ENCODE results near the gene UMPS. TPM values are rescaled to one million over a fixed set of nuclear protein-coding genes. Genes with fewer than 3 reads are reported as not detected.

Gene UMPS
- polyA plus RNA-seq, 6 donors from 2014 or later: 10.9 to 28.7 (median 23.9) TPM

GRCh38 chr3:124761935-124762660, 31.8 kb downstream of the UMPS start:
- no peak overlapping the region for H3K4me3 Mint-ChIP-seq
- DNase-seq: no peak
- no peaks in the 10 kb centered on the region for H3K9me3 Mint-ChIP-seq
- ATAC-seq (ENCODE audit: low read depth in 2 of 2): no peak
- H3K27ac Mint-ChIP-seq: no peak overlapping the region
- no peaks in the 10 kb centered on the region for H3K36me3 Mint-ChIP-seq
- H3K4me1 Mint-ChIP-seq: peaks cover 4 to 7% (median 5%) of the 10 kb centered on the region in 3 donors
- H3K27me3 Mint-ChIP-seq: peaks cover 0 to 40% (median 28%) of the 10 kb centered on the region in 3 donors

GRCh38 chr3:124762661-124763011, 32.4 kb downstream of the UMPS start:
- DNase-seq (no peak), ATAC-seq (ENCODE audit: low read depth in 2 of 2) (no peak)
- Mint-ChIP-seq H3K36me3 (no peaks in the 10 kb centered on the region), H3K4me3 (no peak overlapping the region), H3K9me3 (no peaks in the 10 kb centered on the region), H3K27ac (no peak overlapping the region), H3K4me1 (peaks cover 4 to 7% (median 5%) of the 10 kb centered on the region in 3 donors), H3K27me3 (peaks cover 0 to 35% (median 26%) of the 10 kb centered on the region in 3 donors)

- H3K36me3 Mint-ChIP-seq: no peaks in the 10 kb centered on the region
- no peaks in the 10 kb centered on the region for H3K9me3 Mint-ChIP-seq
- peaks cover 0 to 37% (median 24%) of the 10 kb centered on the region in 3 donors for H3K27me3 Mint-ChIP-seq
- no peak overlapping the region for H3K4me3 Mint-ChIP-seq
- DNase-seq: no peak
- H3K4me1 Mint-ChIP-seq: peaks cover 4 to 7% (median 5%) of the 10 kb centered on the region in 3 donors
- no peak for ATAC-seq (ENCODE audit: low read depth in 2 of 2)
- no peak overlapping the region for H3K27ac Mint-ChIP-seq
These were observed 33.0 kb downstream of the UMPS start for GRCh38 chr3:124763206-124763605.

- peaks cover 4 to 7% (median 5%) of the 10 kb centered on the region in 3 donors for H3K4me1 Mint-ChIP-seq
- DNase-seq (no peak), ATAC-seq (ENCODE audit: low read depth in 2 of 2) (no peak)
- H3K27me3 Mint-ChIP-seq: peaks cover 0 to 42% (median 24%) of the 10 kb centered on the region in 3 donors
- H3K36me3 Mint-ChIP-seq: no peaks in the 10 kb centered on the region
- no peaks in the 10 kb centered on the region for H3K9me3 Mint-ChIP-seq
- no peak overlapping the region for H3K27ac Mint-ChIP-seq
- no peak overlapping the region for H3K4me3 Mint-ChIP-seq
These were observed 33.5 kb downstream of the UMPS start for GRCh38 chr3:124763644-124764358.

GRCh38 chr3:124764746-124765145, 34.5 kb downstream of the UMPS start:
- Mint-ChIP-seq H3K9me3 (no peaks in the 10 kb centered on the region), H3K27me3 (peaks cover 3 to 41% (median 24%) of the 10 kb centered on the region in 3 donors), H3K27ac (no peak overlapping the region), H3K4me3 (no peak overlapping the region), H3K4me1 (peaks cover 4 to 7% (median 5%) of the 10 kb centered on the region in 3 donors), H3K36me3 (no peaks in the 10 kb centered on the region)
- ATAC-seq (ENCODE audit: low read depth in 2 of 2) (no peak), DNase-seq (no peak)

- no peak for ATAC-seq (ENCODE audit: low read depth in 2 of 2)
- Mint-ChIP-seq H3K4me1 (peaks cover 4 to 7% (median 5%) of the 10 kb centered on the region in 3 donors), H3K4me3 (peak overlapping the region in 1 of 8 donors; percentile 35), H3K9me3 (no peaks in the 10 kb centered on the region), H3K36me3 (no peaks in the 10 kb centered on the region), H3K27ac (peak overlapping the region in 1 of 6 donors; percentile 11), H3K27me3 (peaks cover 7 to 38% (median 29%) of the 10 kb centered on the region in 3 donors)
- no peak for DNase-seq
These were observed 35.1 kb downstream of the UMPS start for GRCh38 chr3:124765197-124765840.

- Mint-ChIP-seq H3K4me1 (peaks cover under 1 to 4% (median 2%) of the 10 kb centered on the region in 3 donors), H3K4me3 (no peak overlapping the region), H3K36me3 (no peaks in the 10 kb centered on the region), H3K9me3 (no peaks in the 10 kb centered on the region), H3K27ac (peak overlapping the region in 2 of 6 donors; percentile 15 to 31), H3K27me3 (peaks cover 7 to 41% (median 26%) of the 10 kb centered on the region in 3 donors)
- ATAC-seq (ENCODE audit: low read depth in 2 of 2): no peak
- DNase-seq: no peak
These were observed 36.2 kb downstream of the UMPS start for GRCh38 chr3:124766113-124767095.

- no peak for ATAC-seq (ENCODE audit: low read depth in 2 of 2)
- H3K9me3 Mint-ChIP-seq: no peaks in the 10 kb centered on the region
These were observed 37.0 kb downstream of the UMPS start for GRCh38 chr3:124767264-124767663.

GRCh38 chr3:124767691-124768090, 37.4 kb downstream of the UMPS start:
- no peak overlapping the region for H3K27ac Mint-ChIP-seq
- DNase-seq (no peak), ATAC-seq (ENCODE audit: low read depth in 2 of 2) (no peak)
- peaks cover 12 to 51% (median 30%) of the 10 kb centered on the region in 3 donors for H3K27me3 Mint-ChIP-seq
- H3K4me3 Mint-ChIP-seq: no peak overlapping the region
- H3K36me3 Mint-ChIP-seq: no peaks in the 10 kb centered on the region
- H3K4me1 Mint-ChIP-seq: no peaks in the 10 kb centered on the region
- no peaks in the 10 kb centered on the region for H3K9me3 Mint-ChIP-seq

More at GRCh38 chr3:124767264-124767663, 37.0 kb downstream of the UMPS start:
- Mint-ChIP-seq H3K36me3 (no peaks in the 10 kb centered on the region), H3K27ac (no peak overlapping the region), H3K27me3 (peaks cover 12 to 47% (median 28%) of the 10 kb centered on the region in 3 donors), H3K4me1 (no peaks in the 10 kb centered on the region), H3K4me3 (no peak overlapping the region)
- no peak for DNase-seq

DNA sequence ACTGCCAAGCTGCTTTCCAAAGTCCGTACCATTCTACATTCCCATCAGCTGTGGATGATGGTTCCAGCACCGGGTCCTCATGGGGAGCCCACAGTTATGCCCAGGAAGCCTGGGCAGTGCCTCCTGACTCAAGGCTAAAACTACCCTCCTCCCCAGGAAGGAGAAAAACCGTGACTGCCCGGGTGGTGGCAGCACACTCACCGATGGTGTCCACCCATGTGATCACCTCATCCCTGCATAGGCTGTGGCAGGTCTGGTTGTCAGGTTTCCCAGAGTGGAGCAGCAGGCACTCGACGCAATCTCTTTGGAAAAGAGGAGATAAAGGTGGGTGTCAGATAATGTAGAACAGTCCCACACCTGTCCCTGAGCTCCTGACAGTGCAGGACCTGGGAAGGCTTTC, 38.6 kb downstream of the UMPS start:
- H3K27ac Mint-ChIP-seq: no peak overlapping the region
- DNase-seq (no peak), ATAC-seq (ENCODE audit: low read depth in 2 of 2) (no peak)
- H3K4me3 Mint-ChIP-seq: no peak overlapping the region
- H3K9me3 Mint-ChIP-seq: no peaks in the 10 kb centered on the region
- peaks cover 12 to 58% (median 37%) of the 10 kb centered on the region in 3 donors for H3K27me3 Mint-ChIP-seq
- no peaks in the 10 kb centered on the region for H3K36me3 Mint-ChIP-seq
- no peaks in the 10 kb centered on the region for H3K4me1 Mint-ChIP-seq

DNA sequence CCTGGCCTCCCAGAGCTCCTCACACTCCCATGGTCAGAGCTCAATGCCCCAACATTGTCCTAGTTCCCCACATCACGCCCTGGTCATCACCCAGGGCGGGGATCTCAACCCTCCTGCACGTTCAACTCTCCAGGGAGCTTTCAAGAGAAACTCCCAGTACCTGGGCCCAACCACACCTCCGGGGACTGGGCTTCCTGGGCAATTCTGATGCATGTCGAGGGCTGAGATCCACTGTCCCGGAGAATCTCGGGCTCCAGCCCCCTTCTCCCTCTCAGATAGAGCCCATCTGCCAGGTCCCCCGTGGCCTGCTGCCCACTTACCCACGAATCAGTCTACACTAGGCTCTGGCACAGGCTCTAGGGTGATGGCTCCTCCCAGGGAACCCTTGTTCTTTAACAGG, 39.2 kb downstream of the UMPS start:
- DNase-seq: no peak
- H3K9me3 Mint-ChIP-seq: no peaks in the 10 kb centered on the region
- no peaks in the 10 kb centered on the region for H3K4me1 Mint-ChIP-seq
- H3K36me3 Mint-ChIP-seq: no peaks in the 10 kb centered on the region
- no peak for ATAC-seq (ENCODE audit: low read depth in 2 of 2)
- no peak overlapping the region for H3K4me3 Mint-ChIP-seq
- peaks cover 12 to 65% (median 38%) of the 10 kb centered on the region in 3 donors for H3K27me3 Mint-ChIP-seq
- no peak overlapping the region for H3K27ac Mint-ChIP-seq

GRCh38 chr3:124770336-124771082, 40.3 kb downstream of the UMPS start:
- ATAC-seq (ENCODE audit: low read depth in 2 of 2): no peak
- Mint-ChIP-seq H3K4me3 (no peak overlapping the region), H3K27ac (peak overlapping the region in 1 of 6 donors; percentile 61), H3K9me3 (no peaks in the 10 kb centered on the region), H3K27me3 (peaks cover 12 to 64% (median 41%) of the 10 kb centered on the region in 3 donors), H3K4me1 (no peaks in the 10 kb centered on the region), H3K36me3 (no peaks in the 10 kb centered on the region)
- no peak for DNase-seq

All from naive B cell (primary cell).